KMS-11 (cell line): Measurements from ENCODE around the gene GPLD1.

Experiments used
- H2AFZ ChIP-seq: fragments of 200-600 bp; sonication (generic); 2 replicates; pipeline ENCODE4 v1.6.1; 2016; ENCODE audit warnings: antibody characterized with exemption, mixed run types, low read depth
- H3K27ac ChIP-seq: fragments of 200-600 bp; sonication (generic); 2 replicates; pipeline ENCODE4 v1.6.1; 2016; ENCODE audit warnings: mild to moderate bottlenecking, mixed run types
- H3K27me3 ChIP-seq: fragments of 200-600 bp; sonication (generic); 2 replicates; pipeline ENCODE4 v1.6.1; 2017; ENCODE audit warnings: mild to moderate bottlenecking, low read depth, mixed run types, moderate library complexity; ENCODE audit not compliant: insufficient read depth
- H3K36me3 ChIP-seq: fragments of 200-600 bp; sonication (generic); 2 replicates; pipeline ENCODE4 v1.6.1; 2017; ENCODE audit warnings: mild to moderate bottlenecking, mixed run types; ENCODE audit not compliant: insufficient read depth
- H3K4me1 ChIP-seq: fragments of 200-600 bp; sonication (generic); 2 replicates; pipeline ENCODE4 v1.6.1; 2016; ENCODE audit warnings: mild to moderate bottlenecking, low read depth, mixed run types; ENCODE audit not compliant: poor library complexity, severe bottlenecking
- H3K4me2 ChIP-seq: fragments of 200-600 bp; sonication (generic); 2 replicates; pipeline ENCODE4 v1.7.0; 2016; ENCODE audit warnings: mild to moderate bottlenecking, mixed run types
- H3K4me3 ChIP-seq: fragments of 200-600 bp; sonication (generic); IDR thresholded peaks from 2 replicates; pipeline ENCODE4 v1.6.1; 2017; ENCODE audit warnings: low read depth, low read length, mixed read lengths; ENCODE audit not compliant: insufficient read depth
- H3K79me2 ChIP-seq: fragments of 200-600 bp; sonication (generic); 2 replicates; pipeline ENCODE4 v1.6.1; 2016; ENCODE audit warnings: low read depth, mixed run types; ENCODE audit not compliant: insufficient read depth
- H3K9ac ChIP-seq: fragments of 200-600 bp; sonication (generic); 2 replicates; pipeline ENCODE4 v1.6.1; 2016; ENCODE audit warnings: mild to moderate bottlenecking, mixed run types
- H4K20me1 ChIP-seq: fragments of 200-600 bp; sonication (generic); 2 replicates; pipeline ENCODE4 v1.6.1; 2016; ENCODE audit warnings: mild to moderate bottlenecking, mixed run types; ENCODE audit not compliant: insufficient read depth
- TF ChIP-seq, protein P1 (sequence below): fragments of 200-600 bp; sonication (generic); conservative IDR thresholded peaks from 2 replicates; pipeline ENCODE4 v1.6.1; 2017; ENCODE audit warnings: low read depth, mild to moderate bottlenecking, antibody characterized with exemption, low read length, moderate library complexity, mixed read lengths

Gene GPLD1

GRCh38 chr6:24469811-24470210 is 19.6 kb downstream of the GPLD1 start:
- H3K27ac ChIP-seq: no peak overlapping the region
- H3K4me1 ChIP-seq: peaks cover 5% of the 10 kb centered on the region
- no peak overlapping the region for H2AFZ ChIP-seq
- no peaks in the 10 kb centered on the region for H3K36me3 ChIP-seq
- H3K9ac ChIP-seq: no peak overlapping the region
- no peaks in the 10 kb centered on the region for H3K27me3 ChIP-seq
- TF ChIP-seq, protein P1, sequence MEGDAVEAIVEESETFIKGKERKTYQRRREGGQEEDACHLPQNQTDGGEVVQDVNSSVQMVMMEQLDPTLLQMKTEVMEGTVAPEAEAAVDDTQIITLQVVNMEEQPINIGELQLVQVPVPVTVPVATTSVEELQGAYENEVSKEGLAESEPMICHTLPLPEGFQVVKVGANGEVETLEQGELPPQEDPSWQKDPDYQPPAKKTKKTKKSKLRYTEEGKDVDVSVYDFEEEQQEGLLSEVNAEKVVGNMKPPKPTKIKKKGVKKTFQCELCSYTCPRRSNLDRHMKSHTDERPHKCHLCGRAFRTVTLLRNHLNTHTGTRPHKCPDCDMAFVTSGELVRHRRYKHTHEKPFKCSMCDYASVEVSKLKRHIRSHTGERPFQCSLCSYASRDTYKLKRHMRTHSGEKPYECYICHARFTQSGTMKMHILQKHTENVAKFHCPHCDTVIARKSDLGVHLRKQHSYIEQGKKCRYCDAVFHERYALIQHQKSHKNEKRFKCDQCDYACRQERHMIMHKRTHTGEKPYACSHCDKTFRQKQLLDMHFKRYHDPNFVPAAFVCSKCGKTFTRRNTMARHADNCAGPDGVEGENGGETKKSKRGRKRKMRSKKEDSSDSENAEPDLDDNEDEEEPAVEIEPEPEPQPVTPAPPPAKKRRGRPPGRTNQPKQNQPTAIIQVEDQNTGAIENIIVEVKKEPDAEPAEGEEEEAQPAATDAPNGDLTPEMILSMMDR: no peak
- H3K4me3 ChIP-seq: no peak overlapping the region
- no peak overlapping the region for H3K4me2 ChIP-seq
- H4K20me1 ChIP-seq: no peaks in the 10 kb centered on the region
- H3K79me2 ChIP-seq: no peaks in the 10 kb centered on the region

DNA sequence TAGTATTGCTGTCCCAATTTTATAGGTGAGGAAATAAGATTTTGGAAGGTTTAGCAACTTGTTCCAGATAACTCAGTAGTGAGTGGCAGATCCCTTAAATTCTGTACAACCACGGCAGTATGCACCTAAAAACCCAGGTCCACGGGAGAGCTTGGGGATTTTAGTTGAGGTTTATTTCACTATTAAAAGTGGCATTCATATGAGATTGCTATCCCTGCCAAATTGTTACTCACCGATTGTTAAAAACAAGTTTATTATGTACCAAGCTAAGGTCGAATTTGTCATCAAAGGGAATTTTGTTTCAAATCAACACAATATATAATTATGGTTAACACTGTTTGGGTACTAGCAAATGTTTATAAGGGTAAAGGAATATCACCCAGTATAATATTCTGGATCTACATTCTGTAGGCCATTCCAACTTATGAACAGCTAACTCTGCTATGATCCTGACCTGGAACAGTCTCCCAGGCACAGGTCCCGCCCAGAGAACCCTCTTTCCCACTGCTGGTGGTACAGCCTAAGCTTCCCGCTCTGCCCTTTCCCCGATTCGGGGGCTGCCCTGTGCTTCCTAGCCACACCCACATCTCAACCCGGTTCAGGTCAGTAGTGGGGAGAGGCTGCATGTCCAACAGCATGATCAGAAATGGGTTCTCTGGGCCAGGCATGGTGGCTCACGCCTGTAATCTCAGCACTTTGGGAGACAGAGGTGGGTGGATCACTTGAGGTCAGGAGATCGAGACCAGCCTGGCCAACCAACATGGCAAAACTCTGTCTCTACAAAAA is 24.9 kb downstream of the GPLD1 start:
- H2AFZ ChIP-seq: no peak overlapping the region
- H3K79me2 ChIP-seq: no peaks in the 10 kb centered on the region
- H3K4me1 ChIP-seq: no peaks in the 10 kb centered on the region
- H4K20me1 ChIP-seq: no peaks in the 10 kb centered on the region
- H3K4me3 ChIP-seq: no peak overlapping the region
- TF ChIP-seq, protein P1: no peak
- H3K27me3 ChIP-seq: no peaks in the 10 kb centered on the region
- H3K4me2 ChIP-seq: no peak overlapping the region
- H3K36me3 ChIP-seq: no peaks in the 10 kb centered on the region
- H3K9ac ChIP-seq: no peak overlapping the region
- H3K27ac ChIP-seq: no peak overlapping the region

GRCh38 chr6:24460966-24461365 is 28.4 kb downstream of the GPLD1 start:
- TF ChIP-seq, protein P1: no peak
- Histone ChIP-seq H2AFZ (no peak overlapping the region), H3K79me2 (no peaks in the 10 kb centered on the region), H3K36me3 (no peaks in the 10 kb centered on the region), H3K27ac (no peak overlapping the region), H3K4me3 (no peak overlapping the region), H3K27me3 (no peaks in the 10 kb centered on the region), H3K4me2 (no peak overlapping the region), H3K9ac (no peak overlapping the region), H4K20me1 (no peaks in the 10 kb centered on the region), H3K4me1 (no peaks in the 10 kb centered on the region)

- TF ChIP-seq, protein P1: no peak
- Histone ChIP-seq H3K79me2 (no peaks in the 10 kb centered on the region), H3K4me3 (no peak overlapping the region), H3K4me2 (no peak overlapping the region), H3K9ac (no peak overlapping the region), H4K20me1 (no peaks in the 10 kb centered on the region), H3K27me3 (no peaks in the 10 kb centered on the region), H3K36me3 (no peaks in the 10 kb centered on the region), H2AFZ (no peak overlapping the region), H3K4me1 (no peaks in the 10 kb centered on the region), H3K27ac (no peak overlapping the region)
Measured at GRCh38 chr6:24458941-24459340, 30.4 kb downstream of the GPLD1 start.
